ENCODE results near the gene NCL. TPM values are rescaled to one million over a fixed set of nuclear protein-coding genes. Genes with fewer than 3 reads are reported as not detected.

NCL gene
- total and polyA plus RNA-seq, 2 of the 13 experiments (the other 11 are each of a cell fraction or from before 2014, with no cell fraction given) = 105 to 779 TPM

- TF ChIP-seq HIC2 (CRISPR knock-in tag; IDR thresholded peaks at IDR 0.05; ENCODE audit: low read depth) (no peak), RCOR2 (CRISPR knock-in tag; IDR thresholded peaks at IDR 0.05) (peak; percentile 17; the same call in 1 of the 2 replicates), PATZ1 (CRISPR knock-in tag; IDR thresholded peaks at IDR 0.05) (peak; percentile 42), ZBED4 (CRISPR knock-in tag; IDR thresholded peaks at IDR 0.05; ENCODE audit: borderline replicate concordance) (peak; percentile 57), SIN3A (IDR thresholded peaks at IDR 0.05; ENCODE audit: borderline replicate concordance, low read depth, low read length) (peak; percentile 7; the same call in 1 of the 2 replicates), ZNF446 (CRISPR knock-in tag; IDR thresholded peaks at IDR 0.05) (no peak; the same call in none of the 2 replicates), ZBTB40 (IDR thresholded peaks at IDR 0.05) (no peak), ZBTB40 (CRISPR knock-in tag; IDR thresholded peaks at IDR 0.05) (peak; percentile 91), BHLHE40 (IDR thresholded peaks at IDR 0.05; ENCODE audit: low read length) (peak; percentile 71; the same call in 1 of the 2 replicates)
These were observed at the start of gene NCL (continued) for GRCh38 chr2:231463698-231464575.

Data from HepG2 (cell line).